SU-DHL-6 (cell line): Measurements from ENCODE around the gene GALNT9.

Source experiments
- CTCF ChIP-seq: fragments of 200-600 bp; sonication (generic); IDR thresholded peaks from one replicate; pipeline ENCODE4 v1.5.1; 2017; ENCODE audit warnings: antibody characterized with exemption, mild to moderate bottlenecking, low read length, moderate library complexity; ENCODE audit not compliant: insufficient read depth, poor library complexity, severe bottlenecking
- EZH2phosphoT487 ChIP-seq: fragments of 200-600 bp; sonication (generic), shearing (Covaris generic); conservative IDR thresholded peaks from 2 replicates; pipeline ENCODE4 v1.6.1; 2018; ENCODE audit warnings: mild to moderate bottlenecking, antibody characterized with exemption, low read length, moderate library complexity, mixed read lengths

- TF ChIP-seq EZH2phosphoT487 = no peak
- no peak for TF ChIP-seq CTCF
These were observed 127.8 kb downstream of the GALNT9 start for GRCh38 chr12:132201391-132202120.
